HG03175 (cell line): Measurements from ENCODE around the gene RTTN.

ENCODE experiments used
- ATAC-seq: cut with Tn5 transposase; IDR thresholded peaks from one replicate; pipeline ENCODE4 v1.9.1; 2021; ENCODE audit warnings: mild to moderate bottlenecking, moderate library complexity; ENCODE audit not compliant: unreplicated experiment

Gene RTTN

DNA sequence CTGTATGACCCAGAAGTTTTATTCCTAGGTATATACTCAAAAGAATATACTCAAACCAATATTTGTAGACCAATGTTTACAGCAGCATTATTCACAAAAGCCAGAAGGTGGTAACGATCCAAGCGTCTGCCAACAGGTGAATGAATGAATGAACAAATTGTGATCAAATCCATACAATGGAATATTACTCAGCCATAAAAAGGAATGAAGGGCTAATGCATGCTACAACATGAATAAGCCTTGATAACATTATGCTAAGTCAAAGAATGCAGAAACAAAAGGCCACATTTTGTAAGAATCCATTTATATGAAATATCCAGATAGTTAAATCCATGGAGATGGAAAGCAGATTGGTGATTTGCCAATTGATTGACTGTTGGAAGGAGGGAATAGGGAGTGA is 252.3 kb downstream of the RTTN start:
- ATAC-seq, result no peak
